Tibial nerve (tissue), 4 donors: ENCODE data around the gene HIKESHI. TPM values are rescaled to one million over a fixed set of nuclear protein-coding genes. Genes with fewer than 3 reads are reported as not detected.
"Not testable (repeated sequence)": the region's sequence is repeated elsewhere in the genome, so short reads cannot be mapped to it uniquely, and the experiment has no call there.

ENCODE experiments used
- DNase-seq, 2 donors: peaks; one replicate each; pipeline ENCODE4 v3.0.0-alpha.2; 2019; ENCODE audit warnings: low spot score in 2 of 2
- H3K27ac ChIP-seq, 4 donors: fragments of 200-600 bp; sonication (generic) in 3 of 4; one replicate each; pipeline ENCODE4 v1.5.1; 2017 to 2019; ENCODE audit warnings: mild to moderate bottlenecking in 1 of 4
- H3K27me3 ChIP-seq, 2 donors: fragments of 200-600 bp; sonication (generic) in 1 of 2; one replicate each; pipeline versions ENCODE4 v1.5.1 to v1.6.0; 2017 to 2019
- H3K36me3 ChIP-seq, 3 donors: fragments of 200-600 bp; sonication (generic); one replicate each; pipeline ENCODE4 v1.5.1; 2018 to 2019
- H3K4me1 ChIP-seq, 4 donors: fragments of 200-600 bp; sonication (generic) in 3 of 4; one replicate each; pipeline ENCODE4 v1.5.1; 2017 to 2019
- H3K4me3 ChIP-seq, 4 donors: fragments of 200-600 bp; sonication (generic) in 3 of 4; one replicate each; pipeline ENCODE4 v1.5.1; 2017 to 2019; ENCODE audit warnings: mild to moderate bottlenecking in 1 of 4, moderate library complexity in 1 of 4
- H3K9me3 ChIP-seq, 4 donors: fragments of 200-600 bp; sonication (generic) in 3 of 4; one replicate each; pipeline ENCODE4 v1.5.1; 2017 to 2019
- EP300 ChIP-seq, 2 donors: sonication (generic); formaldehyde crosslinking; IDR thresholded peaks; one replicate each; pipeline ENCODE4 v1.6.1; 2017; ENCODE audit warnings: antibody characterized with exemption in 2 of 2, mild to moderate bottlenecking in 1 of 2
- POLR2A ChIP-seq, 2 donors: fragments of 450-650 bp; IDR thresholded peaks; one replicate each; pipeline ENCODE4 v1.6.1; 2017; ENCODE audit warnings: antibody characterized with exemption in 2 of 2, mild to moderate bottlenecking in 2 of 2, moderate library complexity in 2 of 2
- WGBS, 2 donors: methylation state at CpG; one replicate each; pipeline ENCODE4 v1.1.5; 2018; 5-methylcytosine and 5-hydroxymethylcytosine counted together
- total RNA-seq, 4 donors: library from RNA; depleted of rRNA; stranded (reverse); fragments of >200 nt; gene quantifications; one replicate each; pipeline ENCODE4 v1.1.0, GENCODE V29; 2016
- TF ChIP-seq, protein P1 (sequence below), 5 experiments: fragments of 200-600 bp in 3 of 5; fragments of 450-650 bp in 2 of 5; sonication (generic) in 3 of 5; IDR thresholded peaks; one replicate each; pipeline ENCODE4 v1.5.1; 2016 to 2019; ENCODE audit warnings: antibody characterized with exemption in 5 of 5, mild to moderate bottlenecking in 3 of 5, moderate library complexity in 2 of 5

The HIKESHI gene
- total RNA-seq, 4 donors from 2014 or later = 31.2 to 40.6 (median 33.4) TPM

DNA sequence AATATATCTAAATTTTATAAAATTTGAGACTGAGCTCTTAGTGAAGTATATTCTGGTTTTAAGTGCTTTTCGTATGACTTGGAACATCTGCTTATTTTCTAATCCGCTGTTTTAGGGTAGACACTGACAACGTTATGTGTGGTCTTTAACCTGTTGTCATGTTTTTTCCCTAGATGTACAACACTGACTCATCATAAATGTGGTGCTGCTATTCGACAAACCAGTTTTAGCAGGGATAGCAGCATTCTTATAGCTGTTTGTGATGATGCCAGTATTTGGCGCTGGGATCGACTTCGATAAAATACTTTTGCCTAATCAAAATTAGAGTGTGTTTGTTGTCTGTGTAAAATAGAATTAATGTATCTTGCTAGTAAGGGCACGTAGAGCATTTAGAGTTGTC is 23.8 kb upstream of the HIKESHI start:
- WGBS, 2 donors = 94 to 97% methylated on average over 8 of the region's 8 CpGs
- Histone ChIP-seq H3K27me3 (no peaks in the 10 kb centered on the region), H3K4me3 (no peak overlapping the region), H3K4me1 (no peaks in the 10 kb centered on the region), H3K9me3 (no peaks in the 10 kb centered on the region), H3K36me3 (peaks cover 0 to 40% (median 0%) of the 10 kb centered on the region in 3 donors), H3K27ac (no peak overlapping the region)
- TF ChIP-seq, protein P1, sequence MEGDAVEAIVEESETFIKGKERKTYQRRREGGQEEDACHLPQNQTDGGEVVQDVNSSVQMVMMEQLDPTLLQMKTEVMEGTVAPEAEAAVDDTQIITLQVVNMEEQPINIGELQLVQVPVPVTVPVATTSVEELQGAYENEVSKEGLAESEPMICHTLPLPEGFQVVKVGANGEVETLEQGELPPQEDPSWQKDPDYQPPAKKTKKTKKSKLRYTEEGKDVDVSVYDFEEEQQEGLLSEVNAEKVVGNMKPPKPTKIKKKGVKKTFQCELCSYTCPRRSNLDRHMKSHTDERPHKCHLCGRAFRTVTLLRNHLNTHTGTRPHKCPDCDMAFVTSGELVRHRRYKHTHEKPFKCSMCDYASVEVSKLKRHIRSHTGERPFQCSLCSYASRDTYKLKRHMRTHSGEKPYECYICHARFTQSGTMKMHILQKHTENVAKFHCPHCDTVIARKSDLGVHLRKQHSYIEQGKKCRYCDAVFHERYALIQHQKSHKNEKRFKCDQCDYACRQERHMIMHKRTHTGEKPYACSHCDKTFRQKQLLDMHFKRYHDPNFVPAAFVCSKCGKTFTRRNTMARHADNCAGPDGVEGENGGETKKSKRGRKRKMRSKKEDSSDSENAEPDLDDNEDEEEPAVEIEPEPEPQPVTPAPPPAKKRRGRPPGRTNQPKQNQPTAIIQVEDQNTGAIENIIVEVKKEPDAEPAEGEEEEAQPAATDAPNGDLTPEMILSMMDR (IDR thresholded peaks at IDR 0.05) = no peak
- TF ChIP-seq EP300 (IDR thresholded peaks at IDR 0.05) (no peak), POLR2A (IDR thresholded peaks at IDR 0.05) (no peak)
- DNase-seq = no peak

DNA sequence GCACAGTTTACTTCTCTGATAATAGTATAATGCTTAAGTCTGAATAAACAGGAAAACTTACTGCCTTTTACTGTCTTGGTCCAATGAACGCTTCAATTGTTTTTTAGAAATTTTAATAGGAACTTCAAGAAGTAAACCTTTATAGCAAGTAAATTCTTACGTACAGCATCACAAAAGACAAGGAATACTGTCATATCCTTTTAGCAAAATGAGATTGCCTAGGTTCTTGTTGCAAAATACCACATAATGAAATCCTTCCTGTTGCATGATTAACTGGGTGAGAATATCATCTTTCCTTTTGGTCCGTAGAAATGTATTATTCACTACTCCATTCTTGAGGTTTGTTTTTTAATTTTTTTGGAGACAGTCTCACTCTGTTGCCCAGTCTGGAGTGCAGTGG is 22.3 kb upstream of the HIKESHI start:
- TF ChIP-seq EP300 (IDR thresholded peaks at IDR 0.05) (no peak), POLR2A (IDR thresholded peaks at IDR 0.05) (no peak)
- TF ChIP-seq, protein P1 (IDR thresholded peaks at IDR 0.05) = no peak

DNA sequence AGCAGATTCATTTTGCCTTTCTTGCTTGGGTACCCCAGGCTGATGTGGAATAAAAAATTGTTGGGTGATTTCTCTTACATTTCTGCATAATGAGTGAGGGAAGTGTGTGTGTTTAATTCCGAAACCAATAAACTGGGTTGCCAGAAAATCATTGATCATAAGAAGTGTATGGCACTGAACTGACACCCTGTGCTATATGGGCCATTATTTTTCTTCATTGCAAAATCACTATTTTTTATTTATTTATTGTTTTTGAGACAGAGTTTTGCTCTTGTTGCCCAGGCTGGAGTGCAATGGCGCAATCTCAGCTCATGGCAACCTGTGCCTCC is 14.6 kb upstream of the HIKESHI start:
- Histone ChIP-seq H3K4me1 (no peaks in the 10 kb centered on the region), H3K27ac (no peak overlapping the region), H3K4me3 (no peak overlapping the region), H3K36me3 (peaks cover 0 to 14% (median 0%) of the 10 kb centered on the region in 3 donors), H3K27me3 (no peaks in the 10 kb centered on the region), H3K9me3 (no peaks in the 10 kb centered on the region)
- no peak for TF ChIP-seq EP300 (IDR thresholded peaks at IDR 0.05)
- TF ChIP-seq POLR2A (IDR thresholded peaks at IDR 0.05) = no peak
- TF ChIP-seq, protein P1 (IDR thresholded peaks at IDR 0.05) = no peak
- DNase-seq = no peak
- WGBS, 2 donors = 89 to 97% methylated on average over 2 of the region's 2 CpGs

More for the DNA sequence above, 22.3 kb upstream of the HIKESHI start:
- Histone ChIP-seq H3K4me3 (no peak overlapping the region), H3K36me3 (peaks cover 0 to 45% (median 0%) of the 10 kb centered on the region in 3 donors), H3K27me3 (no peaks in the 10 kb centered on the region), H3K4me1 (no peaks in the 10 kb centered on the region), H3K27ac (no peak overlapping the region), H3K9me3 (no peaks in the 10 kb centered on the region)
- no peak for DNase-seq
- 94% methylated on average over 3 of the region's 3 CpGs for WGBS, 2 donors

DNA sequence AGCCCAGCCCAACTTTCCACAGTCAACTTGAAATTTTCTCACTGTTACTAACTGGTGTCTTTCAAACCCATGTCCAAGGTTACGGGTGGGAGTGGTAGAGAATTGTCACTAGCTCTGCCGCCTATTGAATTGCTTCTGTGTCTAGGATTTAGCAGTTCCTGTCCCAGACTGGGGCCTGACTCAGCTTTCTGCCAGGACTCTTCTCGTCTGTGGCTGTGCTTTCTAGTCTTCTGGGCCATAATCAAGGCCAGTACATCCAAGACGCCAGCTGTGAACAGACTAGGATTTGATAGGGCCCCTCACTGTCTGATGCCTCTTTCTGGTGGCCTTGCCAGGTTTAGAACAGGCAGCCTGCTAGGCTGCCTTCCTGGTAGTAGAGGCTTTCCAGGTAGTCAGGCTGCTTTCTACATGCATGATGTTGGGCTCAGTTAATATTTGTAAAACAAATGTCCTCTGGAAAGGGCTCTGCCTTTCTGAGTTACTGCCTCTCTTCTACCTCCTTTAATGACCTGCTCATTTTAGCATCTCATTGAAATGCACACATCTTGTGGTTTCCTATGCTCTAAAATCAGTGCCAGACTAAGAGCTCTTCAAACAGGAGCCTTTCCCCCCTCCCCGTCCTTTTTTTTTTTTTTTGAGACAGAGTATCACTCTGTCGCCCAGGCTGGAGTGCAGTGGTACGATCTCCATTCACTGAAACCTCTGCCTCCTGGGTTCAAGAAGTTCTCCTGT is 13.1 kb upstream of the HIKESHI start:
- TF ChIP-seq POLR2A (IDR thresholded peaks at IDR 0.05) (no peak), EP300 (IDR thresholded peaks at IDR 0.05) (no peak)
- TF ChIP-seq, protein P1 (IDR thresholded peaks at IDR 0.05) = no peak
- 64 to 69% methylated on average over 7 of the region's 7 CpGs for WGBS, 2 donors
- no peak overlapping the region for H3K27ac ChIP-seq
- no peaks in the 10 kb centered on the region for H3K4me1 ChIP-seq
- H3K36me3 ChIP-seq = peaks cover 0 to 13% (median 0%) of the 10 kb centered on the region in 3 donors
- H3K9me3 ChIP-seq = no peaks in the 10 kb centered on the region
- no peak for DNase-seq
- H3K27me3 ChIP-seq = no peaks in the 10 kb centered on the region
- no peak overlapping the region for H3K4me3 ChIP-seq

DNA sequence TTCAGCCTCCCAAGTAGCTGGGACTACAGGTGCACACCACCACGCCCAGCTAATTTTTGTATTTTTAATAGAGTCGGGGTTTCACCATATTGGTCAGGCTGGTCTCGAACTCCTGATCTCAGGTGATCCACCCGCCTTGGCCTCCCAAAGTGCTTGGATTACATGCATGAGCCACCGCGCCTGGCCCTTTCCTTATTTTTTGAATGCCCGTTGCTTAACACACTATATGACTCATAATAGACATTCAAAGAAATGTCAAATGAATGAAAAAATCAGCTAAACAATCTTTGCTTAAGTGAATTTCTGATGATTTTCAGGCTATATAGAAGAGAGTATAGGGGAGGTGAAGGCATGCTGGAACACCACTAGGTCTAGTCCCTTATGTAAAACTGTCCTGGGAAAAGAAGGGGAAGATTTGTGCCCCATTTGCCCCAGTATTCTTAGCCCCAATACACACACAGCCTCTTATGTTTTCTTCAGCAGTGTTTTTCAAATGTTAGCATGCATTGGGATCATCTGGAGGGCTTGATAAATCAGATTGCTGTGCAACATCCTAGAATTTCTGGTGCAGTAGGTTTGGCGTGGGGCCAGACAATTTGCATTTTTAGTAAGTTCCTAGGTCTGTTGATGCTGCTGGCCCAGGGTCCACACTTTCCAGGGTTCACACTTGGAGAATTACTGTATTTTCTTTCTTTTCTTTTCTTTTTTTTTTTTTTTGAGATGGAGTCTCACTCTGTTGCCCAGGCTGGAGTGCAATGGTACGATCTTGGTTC is 12.3 kb upstream of the HIKESHI start:
- H3K4me1 ChIP-seq, H3K9me3 ChIP-seq, H3K27me3 ChIP-seq, H3K4me3 ChIP-seq, H3K36me3 ChIP-seq, H3K27ac ChIP-seq, DNase-seq: not testable (repeated sequence)
- 79 to 94% methylated on average over 9 of the region's 9 CpGs for WGBS, 2 donors
